Bronchial epithelial cell (primary cell): ENCODE data around the gene CABP4. TPM values are rescaled to one million over a fixed set of nuclear protein-coding genes. Genes with fewer than 3 reads are reported as not detected.
A peak's percentile ranks its signal among the peaks of the same experiment; 100 is the strongest.

ENCODE experiments used
- DNase-seq: peaks from one replicate; pipeline ENCODE4 v3.0.0-alpha.2; 2010; ENCODE audit warnings: low read depth
- FAIRE-seq: peaks from 2 replicates; lab custom pipeline; 2011; peaks lifted over from hg19 to GRCh38; lab: Jason Lieb, UNC
- H3K27me3 ChIP-seq: 2 replicates; pipeline ENCODE4 v1.5.1; 2011; ENCODE audit warnings: low read length; ENCODE audit not compliant: control insufficient read depth, insufficient read depth
- H3K36me3 ChIP-seq: 2 replicates; pipeline ENCODE4 v1.5.1; 2011; ENCODE audit warnings: low read length; ENCODE audit not compliant: control insufficient read depth, insufficient read depth
- H3K4me3 ChIP-seq: 2 replicates; pipeline ENCODE4 v1.5.1; 2011; ENCODE audit warnings: mild to moderate bottlenecking, low read depth, low read length, control low read depth
- CTCF ChIP-seq: IDR thresholded peaks from 2 replicates; pipeline ENCODE4 v1.5.1; 2011; ENCODE audit warnings: mild to moderate bottlenecking, moderate library complexity, low read length, control low read depth, inconsistent platforms; ENCODE audit not compliant: insufficient read depth, severe bottlenecking
- total RNA-seq: library from RNA; depleted of rRNA; stranded (reverse); fragments of >200 nt; gene quantifications from 2 replicates; pipeline ENCODE4 v1.2.1, GENCODE V29; 2014

The CABP4 gene
- total RNA-seq, 1 donor from 2014 or later, result not detected

- TF ChIP-seq CTCF, result no peak
- H3K36me3 ChIP-seq, result peaks cover 4% of the 10 kb centered on the region
- DNase-seq, result no peak
- no peaks in the 10 kb centered on the region for H3K27me3 ChIP-seq
- no peak overlapping the region for H3K4me3 ChIP-seq
- FAIRE-seq, result no peak
Observed at GRCh38 chr11:67486481-67487195, 31.5 kb downstream of the CABP4 start.

- Histone ChIP-seq H3K4me3 (no peak overlapping the region), H3K36me3 (peaks cover 16% of the 10 kb centered on the region), H3K27me3 (no peaks in the 10 kb centered on the region)
- FAIRE-seq (no peak), DNase-seq (no peak)
- no peak for TF ChIP-seq CTCF
Observed at GRCh38 chr11:67489203-67489884, 34.2 kb downstream of the CABP4 start.

- no peak overlapping the region for H3K4me3 ChIP-seq
- TF ChIP-seq CTCF, result no peak
- no peaks in the 10 kb centered on the region for H3K27me3 ChIP-seq
- peaks cover 20% of the 10 kb centered on the region for H3K36me3 ChIP-seq
- FAIRE-seq, result peak; percentile 36
- no peak for DNase-seq
Observed at GRCh38 chr11:67489885-67490726, 35.0 kb downstream of the CABP4 start.

GRCh38 chr11:67490727-67491065, 35.5 kb downstream of the CABP4 start:
- no peak for TF ChIP-seq CTCF
- DNase-seq (no peak), FAIRE-seq (no peak)
- Histone ChIP-seq H3K36me3 (peaks cover 24% of the 10 kb centered on the region), H3K27me3 (no peaks in the 10 kb centered on the region), H3K4me3 (no peak overlapping the region)

- Histone ChIP-seq H3K4me3 (no peak overlapping the region), H3K27me3 (no peaks in the 10 kb centered on the region), H3K36me3 (peaks cover 31% of the 10 kb centered on the region)
- FAIRE-seq (no peak), DNase-seq (no peak)
- TF ChIP-seq CTCF, result no peak
Observed at GRCh38 chr11:67491276-67492068, 36.3 kb downstream of the CABP4 start.
